HCT116 (cell line): ENCODE results near the gene TAGLN2. TPM values are rescaled to one million over a fixed set of nuclear protein-coding genes. Genes with fewer than 3 reads are reported as not detected.

ENCODE experiments used
- ATAC-seq: fragments of 200-7000 bp; cut with Tn5 transposase; 2 replicates; pipeline ENCODE4 v1.9.1; 2020; ENCODE audit warnings: mild to moderate bottlenecking, moderate library complexity
- BruUV-seq: library from RNA; stranded (reverse); fragments of 400-500 nt; replicated peaks from 2 replicates; lab custom pipeline; 2021; lab: Mats Ljungman, UMichigan
- CTCF ChIA-PET: fragments of 300-600 bp; sonication (Branson Sonifier 250); formaldehyde crosslinking; loops from one replicate; lab custom pipeline; 2021; ENCODE audit warnings: antibody characterized with exemption; lab: Charles Lee
- POLR2A ChIA-PET: fragments of 300-600, 350-600 bp; sonication (Branson Sonifier 250); formaldehyde crosslinking; loops from one replicate; lab custom pipeline; 2021; ENCODE audit warnings: antibody characterized with exemption; lab: Charles Lee
- RAD21 ChIA-PET, 2 experiments: fragments of 300-600 bp; sonication (Branson Sonifier 250); formaldehyde crosslinking; loops; one replicate each; lab custom pipeline; 2023; ENCODE audit warnings: low total read pairs in 2 of 2; ENCODE audit not compliant: uncharacterized antibody in 2 of 2, unreplicated experiment in 2 of 2, low non-redundant PET in 1 of 2; lab: Charles Lee
- DNase-seq: peaks from one replicate; pipeline ENCODE4 v3.0.0-alpha.2; 2010; ENCODE audit warnings: low read depth, low spot score
- H2AFZ ChIP-seq: fragments of 200-600 bp; shearing (Covaris generic), sonication (generic); 2 replicates; pipeline ENCODE4 v1.6.1; 2017; ENCODE audit warnings: low read depth, mixed run types, mixed read lengths, antibody characterized with exemption, low read length; ENCODE audit not compliant: poor library complexity, severe bottlenecking
- H3K27ac ChIP-seq: 2 replicates; pipeline ENCODE4 v1.5.1; 2012; ENCODE audit warnings: low read depth, low read length
- H3K27me3 ChIP-seq: fragments of 200-600 bp; sonication (generic); 2 replicates; pipeline ENCODE4 v1.6.1; 2016; ENCODE audit warnings: mixed run types, low read length, mixed read lengths; ENCODE audit not compliant: insufficient read depth
- H3K36me3 ChIP-seq, 2 experiments: fragments of 200-500 bp in 1 of 2; fragments of 200-600 bp in 1 of 2; sonication (Bioruptor generic) in 1 of 2; sonication (generic) in 1 of 2; 2 replicates each; pipeline versions ENCODE4 v1.5.1 to v1.6.1; 2014 to 2016; ENCODE audit warnings: low read length in 2 of 2, inconsistent platforms in 1 of 2, mixed read lengths in 1 of 2, mixed run types in 1 of 2; ENCODE audit not compliant: insufficient read depth in 2 of 2, control insufficient read depth in 1 of 2
- H3K4me1 ChIP-seq, 2 experiments: fragments of 200-600 bp in 1 of 2; sonication (generic) in 1 of 2; 2 replicates each; pipeline versions ENCODE4 v1.5.1 to v1.6.1; 2012 to 2017; ENCODE audit warnings: low read length in 2 of 2, inconsistent platforms in 1 of 2, mild to moderate bottlenecking in 1 of 2, mixed read lengths in 1 of 2, mixed run types in 1 of 2, moderate library complexity in 1 of 2; ENCODE audit not compliant: insufficient read depth in 2 of 2, control insufficient read depth in 1 of 2
- H3K4me2 ChIP-seq: fragments of 200-600 bp; sonication (generic); 2 replicates; pipeline ENCODE4 v1.6.1; 2017; ENCODE audit warnings: mixed run types, low read length, mixed read lengths
- H3K4me3 ChIP-seq, 2 experiments: fragments of 200-600 bp in 1 of 2; sonication (generic) in 1 of 2; replicated peaks in 1 of 2; 2 replicates each; pipeline ENCODE4 v1.5.1; 2011 to 2016; ENCODE audit warnings: low read length in 2 of 2, control low read depth in 1 of 2, low read depth in 1 of 2, mild to moderate bottlenecking in 1 of 2, mixed read lengths in 1 of 2, mixed run types in 1 of 2
- H3K79me2 ChIP-seq: fragments of 200-600 bp; sonication (generic); 2 replicates; pipeline ENCODE4 v1.6.1; 2017; ENCODE audit warnings: mild to moderate bottlenecking, mixed run types, low read length, moderate library complexity, mixed read lengths; ENCODE audit not compliant: insufficient read depth
- H3K9ac ChIP-seq: fragments of 200-600 bp; sonication (generic); 2 replicates; pipeline ENCODE4 v1.6.1; 2016; ENCODE audit warnings: low read length, mixed read lengths
- H3K9me2 ChIP-seq: fragments of 200-600 bp; sonication (generic), shearing (Covaris generic); 2 replicates; pipeline ENCODE4 v1.6.1; 2017; ENCODE audit warnings: mixed run types, mild to moderate bottlenecking, moderate library complexity; ENCODE audit not compliant: insufficient read depth
- H3K9me3 ChIP-seq, 2 experiments: fragments of 200-500 bp in 1 of 2; fragments of 200-600 bp in 1 of 2; sonication (Bioruptor generic) in 1 of 2; sonication (generic) in 1 of 2; 2 replicates each; pipeline ENCODE4 v1.6.1; 2014 to 2017; ENCODE audit warnings: low read length in 2 of 2, mixed read lengths in 2 of 2, inconsistent platforms in 1 of 2, low read depth in 1 of 2, mild to moderate bottlenecking in 1 of 2, mixed run types in 1 of 2, moderate library complexity in 1 of 2; ENCODE audit not compliant: control insufficient read depth in 1 of 2, insufficient read depth in 1 of 2
- H4K20me1 ChIP-seq: fragments of 200-600 bp; sonication (generic), shearing (Covaris generic); 2 replicates; pipeline ENCODE4 v1.6.1; 2017; ENCODE audit warnings: mixed run types, mild to moderate bottlenecking, moderate library complexity; ENCODE audit not compliant: insufficient read depth
- CTCF ChIP-seq, 3 experiments: fragments of 200-600 bp in 1 of 3; sonication (generic) in 1 of 3; IDR thresholded peaks in 2 of 3; conservative IDR thresholded peaks in 1 of 3; 2 replicates each; pipeline ENCODE4 v1.5.1; 2012 to 2017; ENCODE audit warnings: low read depth in 2 of 3, low read length in 2 of 3, antibody characterized with exemption in 1 of 3, borderline replicate concordance in 1 of 3, control low read depth in 1 of 3, mild to moderate bottlenecking in 1 of 3, mixed read lengths in 1 of 3, mixed run types in 1 of 3, moderate library complexity in 1 of 3; ENCODE audit not compliant: insufficient read depth in 1 of 3
- FOSL1 ChIP-seq: IDR thresholded peaks from 2 replicates; pipeline ENCODE4 v1.6.1; 2012; ENCODE audit warnings: low read depth
- MAX ChIP-seq: IDR thresholded peaks from 2 replicates; pipeline ENCODE4 v1.6.1; 2012
- intact Hi-C: fragments of 100-400 bp; cut with micrococcal nuclease; formaldehyde crosslinking; loops from 2 replicates; pipeline ENCODE4 v1.10.0; 2022
- total RNA-seq: library from RNA; stranded (reverse); gene quantifications from one replicate; pipeline ENCODE4 v1.2.1, GENCODE V29; 2021; ENCODE audit not compliant: unreplicated experiment
- TF ChIP-seq, protein P1 (sequence below): IDR thresholded peaks from 2 replicates; pipeline ENCODE4 v1.6.1; 2011; ENCODE audit warnings: mild to moderate bottlenecking, low read length, moderate library complexity; ENCODE audit not compliant: insufficient replicate concordance; ENCODE audit errors: extremely low read depth

The TAGLN2 gene
- total RNA-seq, 1 experiment from 2014 or later: 127 TPM

DNA sequence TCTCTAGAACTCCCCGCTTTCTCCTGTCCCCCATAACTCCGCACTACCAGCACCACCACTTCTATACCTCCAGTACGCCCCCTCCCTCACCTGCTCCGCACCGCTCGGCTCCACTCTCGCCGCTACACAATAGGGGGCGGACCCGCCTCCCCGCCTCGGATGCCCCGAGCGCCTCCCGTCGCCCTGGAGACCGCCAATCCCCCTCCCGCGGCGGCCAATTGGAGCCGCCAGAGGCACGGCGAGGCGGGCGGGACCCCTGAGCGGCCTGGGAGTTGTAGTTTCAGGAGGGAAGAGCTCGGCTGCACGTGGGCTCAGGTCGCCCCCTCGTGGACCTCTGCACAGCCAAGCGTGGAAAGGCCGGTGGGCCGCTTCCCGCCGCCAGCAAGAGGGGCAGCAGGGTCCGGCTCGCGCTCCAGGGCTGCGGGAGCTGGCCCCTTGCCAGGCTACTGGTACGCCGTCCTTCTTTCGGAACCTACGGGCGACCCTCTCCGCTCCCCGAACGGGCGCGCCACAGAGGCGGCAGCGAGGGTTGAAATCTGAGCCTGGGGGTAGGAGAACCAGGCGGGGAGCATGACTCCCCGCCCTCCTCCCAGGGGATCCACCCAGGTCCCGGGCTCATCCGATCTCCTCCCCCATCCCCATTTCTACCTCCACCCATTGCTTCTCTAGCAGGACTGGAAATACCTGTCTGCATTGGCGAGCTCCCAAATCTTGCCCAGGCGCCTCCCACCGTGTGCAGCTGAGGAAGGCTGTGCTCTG, 20.4 kb upstream of the TAGLN2 start, which contains the start of gene IGSF9 (continued):
- TF ChIP-seq CTCF (IDR thresholded peaks at IDR 0.05 in 2 of 3, conservative IDR thresholded peaks at IDR 0.05 in 1 of 3; ENCODE audit: borderline replicate concordance in 1 of 3, insufficient read depth in 1 of 3, low read depth in 2 of 3, low read length in 2 of 3) (peak; percentile 29 to 52 (median 48); a peak in 4 of 6 replicates), FOSL1 (no peak)

DNA sequence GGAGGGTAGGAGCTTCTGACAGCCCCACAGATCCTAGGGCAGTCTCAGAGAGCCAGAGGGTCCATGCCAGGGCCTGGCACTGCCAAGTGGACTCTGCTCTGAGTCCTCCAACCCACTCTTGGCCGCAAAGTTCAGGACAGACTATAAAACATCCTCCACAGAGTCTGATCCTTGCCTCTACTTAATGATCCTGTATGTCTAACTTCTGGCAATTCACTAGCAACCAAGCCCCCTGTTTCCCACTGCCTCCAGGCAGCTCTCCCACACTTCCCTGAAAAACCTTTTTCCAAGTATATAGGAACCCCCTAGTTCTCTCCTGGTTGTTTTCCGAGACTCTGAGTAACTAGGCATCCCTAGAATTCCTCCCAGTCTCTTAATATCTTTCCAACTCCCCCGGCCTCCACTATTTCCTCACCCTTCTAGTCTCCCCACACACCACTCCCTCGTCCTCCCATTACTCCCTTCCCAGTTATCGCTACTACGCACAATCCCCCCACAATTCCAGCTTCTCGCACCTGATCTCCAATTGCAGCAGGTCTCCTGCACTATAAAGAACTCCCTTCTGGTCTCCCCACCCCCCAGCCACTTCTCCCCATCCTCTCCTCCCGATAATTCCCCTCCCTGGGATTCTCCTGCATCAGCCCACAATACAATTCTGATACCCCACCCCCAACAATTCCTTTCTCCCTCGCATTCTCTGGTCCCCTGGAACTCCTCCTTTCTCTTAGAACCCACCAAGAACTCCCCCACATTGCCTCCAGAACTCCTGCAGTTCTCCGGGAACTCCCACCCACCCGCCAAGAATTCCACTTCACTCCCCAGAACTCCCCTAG, 19.5 kb upstream of the TAGLN2 start:
- H3K4me3 ChIP-seq: peak overlapping the region; percentile 54 to 63
- no TSS peak for BruUV-seq
- peak overlapping the region; percentile 91 for H3K4me2 ChIP-seq
- H3K27ac ChIP-seq: peak overlapping the region; percentile 64; the same call in 1 of the 2 replicates
- TF ChIP-seq MAX (no peak), FOSL1 (no peak)
- TF ChIP-seq, protein P1, sequence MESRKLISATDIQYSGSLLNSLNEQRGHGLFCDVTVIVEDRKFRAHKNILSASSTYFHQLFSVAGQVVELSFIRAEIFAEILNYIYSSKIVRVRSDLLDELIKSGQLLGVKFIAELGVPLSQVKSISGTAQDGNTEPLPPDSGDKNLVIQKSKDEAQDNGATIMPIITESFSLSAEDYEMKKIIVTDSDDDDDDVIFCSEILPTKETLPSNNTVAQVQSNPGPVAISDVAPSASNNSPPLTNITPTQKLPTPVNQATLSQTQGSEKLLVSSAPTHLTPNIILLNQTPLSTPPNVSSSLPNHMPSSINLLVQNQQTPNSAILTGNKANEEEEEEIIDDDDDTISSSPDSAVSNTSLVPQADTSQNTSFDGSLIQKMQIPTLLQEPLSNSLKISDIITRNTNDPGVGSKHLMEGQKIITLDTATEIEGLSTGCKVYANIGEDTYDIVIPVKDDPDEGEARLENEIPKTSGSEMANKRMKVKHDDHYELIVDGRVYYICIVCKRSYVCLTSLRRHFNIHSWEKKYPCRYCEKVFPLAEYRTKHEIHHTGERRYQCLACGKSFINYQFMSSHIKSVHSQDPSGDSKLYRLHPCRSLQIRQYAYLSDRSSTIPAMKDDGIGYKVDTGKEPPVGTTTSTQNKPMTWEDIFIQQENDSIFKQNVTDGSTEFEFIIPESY: no peak
- no peaks in the 10 kb centered on the region for H3K9me3 ChIP-seq
- ChIA-PET RAD21 (interaction anchor here (1.8 to 2.0 kb wide), 2 partner anchors 63 kb away, joined by 5 read pairs; no protein-coding TSS in a partner anchor), POLR2A (no interaction called here), CTCF (interaction anchor here (1.2 to 2.4 kb wide), 5 partner anchors 11 to 63 kb away, joined by 3 to 40 read pairs (median 3); no protein-coding TSS in a partner anchor)
- no peaks in the 10 kb centered on the region for H3K79me2 ChIP-seq
- ATAC-seq (no peak), DNase-seq (no peak)
- peak overlapping the region; percentile 60 for H3K9ac ChIP-seq
- peaks cover 14 to 25% of the 10 kb centered on the region in 2 experiments for H3K4me1 ChIP-seq
- H3K36me3 ChIP-seq: no peaks in the 10 kb centered on the region
- H3K27me3 ChIP-seq: no peaks in the 10 kb centered on the region
- no peaks in the 10 kb centered on the region for H3K9me2 ChIP-seq
- no peaks in the 10 kb centered on the region for H4K20me1 ChIP-seq
- H2AFZ ChIP-seq: peak overlapping the region; percentile 3
- intact Hi-C loops: no loop called here
